Testis (tissue), 3 donors: ENCODE measurements around the gene PLCL2. TPM values are rescaled to one million over a fixed set of nuclear protein-coding genes. Genes with fewer than 3 reads are reported as not detected.

ENCODE experiments used
- DNase-seq: peaks from one replicate; pipeline ENCODE4 v3.0.0-alpha.2; 2019
- H3K27ac ChIP-seq, 2 donors: fragments of 200-600 bp; sonication (generic); one replicate each; pipeline ENCODE4 v1.5.1; 2019
- H3K27me3 ChIP-seq: fragments of 200-600 bp; sonication (generic); one replicate; pipeline ENCODE4 v1.5.1; 2019
- H3K36me3 ChIP-seq: fragments of 200-600 bp; sonication (generic); one replicate; pipeline ENCODE4 v1.5.1; 2017; ENCODE audit warnings: low read depth; ENCODE audit errors: missing control alignments
- H3K4me1 ChIP-seq: fragments of 200-600 bp; sonication (generic); one replicate; pipeline ENCODE4 v1.5.1; 2019
- H3K4me3 ChIP-seq, 2 donors: fragments of 200-600 bp; sonication (generic); one replicate each; pipeline ENCODE4 v1.5.1; 2017 to 2019
- H3K9me3 ChIP-seq: fragments of 200-600 bp; sonication (generic); one replicate; pipeline ENCODE4 v1.5.1; 2017
- POLR2A ChIP-seq: fragments of 450-650 bp; IDR thresholded peaks from one replicate; pipeline ENCODE4 v1.6.1; 2017; ENCODE audit warnings: antibody characterized with exemption, mild to moderate bottlenecking, moderate library complexity
- WGBS, 2 donors: methylation state at CpG; one replicate each; pipeline ENCODE4 v1.1.5; 2018; 5-methylcytosine and 5-hydroxymethylcytosine counted together
- intact Hi-C: fragments of 100-400 bp; cut with DNase I; formaldehyde crosslinking; loops from one replicate; pipeline ENCODE4 v1.15.1; 2023; ENCODE audit warnings: low total_unique reads
- polyA plus RNA-seq: library from polyadenylated mRNA; stranded (reverse); fragments of 350-450 nt; fragmentation: Illumina TruSeq; extraction: RNeasy Lipid Tissue Mini Kit (QIAGEN cat#74804); gene quantifications from one replicate; pipeline ENCODE4 v1.2.3, GENCODE V29; 2014; ENCODE audit warnings: low read depth, low replicate concordance; ENCODE audit not compliant: insufficient read depth
- total RNA-seq, 2 donors: library from RNA; depleted of rRNA; stranded (reverse); fragments of >200 nt; gene quantifications; one replicate each; pipeline ENCODE4 v1.2.3, GENCODE V29; 2016
- TF ChIP-seq, protein P1 (sequence below), 3 experiments: fragments of 450-650 bp in 2 of 3; fragments of 200-600 bp in 1 of 3; sonication (generic) in 1 of 3; IDR thresholded peaks; one replicate each; pipeline ENCODE4 v1.5.1; 2016 to 2019; ENCODE audit warnings: antibody characterized with exemption in 3 of 3, mild to moderate bottlenecking in 2 of 3, moderate library complexity in 1 of 3

Gene PLCL2
- total and polyA plus RNA-seq, 3 donors from 2014 or later: 10.7 to 23.0 (median 15.0) TPM

DNA sequence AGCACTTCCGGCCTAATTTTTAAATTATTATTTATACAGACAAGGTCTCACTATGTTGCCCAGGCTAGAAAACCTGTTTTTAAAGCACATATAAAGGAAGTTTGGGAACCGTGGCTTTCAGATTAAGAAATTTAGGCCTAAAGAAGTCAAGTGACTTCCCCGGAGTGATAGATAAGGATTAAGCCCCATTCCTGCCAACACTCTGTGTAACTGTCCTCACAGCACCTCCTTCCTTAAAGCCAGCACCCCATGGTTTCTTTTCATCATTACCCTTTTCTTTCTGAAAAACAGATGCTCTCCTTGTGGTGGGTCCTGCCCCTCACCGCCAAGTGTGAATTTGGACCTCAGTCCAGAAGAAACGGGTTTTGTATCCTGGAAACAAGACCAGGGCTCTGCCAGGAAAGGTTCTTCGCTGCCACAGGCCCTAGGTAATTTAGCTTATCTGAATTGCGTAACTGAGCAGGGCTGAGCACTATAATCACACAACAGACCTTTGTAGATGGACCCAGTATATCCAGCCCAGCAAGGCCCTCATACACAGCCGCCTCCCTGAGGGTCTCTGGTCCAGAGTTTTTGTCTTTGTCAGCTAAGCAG, 231.3 kb downstream of the PLCL2 start:
- WGBS, 2 donors: 90 to 93% methylated on average over 8 of the region's 8 CpGs
- Histone ChIP-seq H3K36me3 (no peaks in the 10 kb centered on the region), H3K27me3 (no peaks in the 10 kb centered on the region), H3K27ac (no peak overlapping the region), H3K9me3 (no peaks in the 10 kb centered on the region), H3K4me1 (no peaks in the 10 kb centered on the region), H3K4me3 (no peak overlapping the region)
- no peak for DNase-seq
- no peak for TF ChIP-seq POLR2A
- TF ChIP-seq, protein P1, sequence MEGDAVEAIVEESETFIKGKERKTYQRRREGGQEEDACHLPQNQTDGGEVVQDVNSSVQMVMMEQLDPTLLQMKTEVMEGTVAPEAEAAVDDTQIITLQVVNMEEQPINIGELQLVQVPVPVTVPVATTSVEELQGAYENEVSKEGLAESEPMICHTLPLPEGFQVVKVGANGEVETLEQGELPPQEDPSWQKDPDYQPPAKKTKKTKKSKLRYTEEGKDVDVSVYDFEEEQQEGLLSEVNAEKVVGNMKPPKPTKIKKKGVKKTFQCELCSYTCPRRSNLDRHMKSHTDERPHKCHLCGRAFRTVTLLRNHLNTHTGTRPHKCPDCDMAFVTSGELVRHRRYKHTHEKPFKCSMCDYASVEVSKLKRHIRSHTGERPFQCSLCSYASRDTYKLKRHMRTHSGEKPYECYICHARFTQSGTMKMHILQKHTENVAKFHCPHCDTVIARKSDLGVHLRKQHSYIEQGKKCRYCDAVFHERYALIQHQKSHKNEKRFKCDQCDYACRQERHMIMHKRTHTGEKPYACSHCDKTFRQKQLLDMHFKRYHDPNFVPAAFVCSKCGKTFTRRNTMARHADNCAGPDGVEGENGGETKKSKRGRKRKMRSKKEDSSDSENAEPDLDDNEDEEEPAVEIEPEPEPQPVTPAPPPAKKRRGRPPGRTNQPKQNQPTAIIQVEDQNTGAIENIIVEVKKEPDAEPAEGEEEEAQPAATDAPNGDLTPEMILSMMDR (IDR thresholded peaks at IDR 0.05): no peak
- intact Hi-C loops: no loop called here

DNA sequence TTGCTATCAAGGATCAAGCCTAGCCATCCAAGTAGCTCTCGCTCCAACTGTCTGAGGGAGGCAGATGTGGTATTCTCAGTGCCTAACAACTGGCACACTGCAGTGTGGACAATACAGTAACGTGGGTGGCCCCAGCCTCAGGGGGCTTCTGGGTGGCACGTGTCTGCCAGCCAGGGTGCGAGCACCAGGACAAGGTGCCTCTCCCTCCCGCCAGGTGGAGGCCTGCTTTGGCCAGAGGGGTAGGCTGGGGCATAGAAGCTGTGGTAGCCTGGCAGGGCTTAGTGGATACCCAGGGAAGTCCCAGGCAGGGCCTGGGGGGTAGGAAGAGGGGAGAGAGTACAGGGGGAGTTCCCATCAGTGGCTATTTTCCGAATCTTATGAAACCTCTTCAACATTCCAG, 234.0 kb downstream of the PLCL2 start:
- no peak for TF ChIP-seq POLR2A
- TF ChIP-seq, protein P1 (IDR thresholded peaks at IDR 0.05): no peak
- no peaks in the 10 kb centered on the region for H3K27me3 ChIP-seq
- no peak overlapping the region for H3K4me3 ChIP-seq
- H3K27ac ChIP-seq: no peak overlapping the region
- no peaks in the 10 kb centered on the region for H3K36me3 ChIP-seq
- no peak for DNase-seq
- H3K4me1 ChIP-seq: no peaks in the 10 kb centered on the region
- 91 to 97% methylated on average over 5 to 6 of the region's 6 CpGs for WGBS, 2 donors
- intact Hi-C loops: no loop called here
- H3K9me3 ChIP-seq: no peaks in the 10 kb centered on the region

DNA sequence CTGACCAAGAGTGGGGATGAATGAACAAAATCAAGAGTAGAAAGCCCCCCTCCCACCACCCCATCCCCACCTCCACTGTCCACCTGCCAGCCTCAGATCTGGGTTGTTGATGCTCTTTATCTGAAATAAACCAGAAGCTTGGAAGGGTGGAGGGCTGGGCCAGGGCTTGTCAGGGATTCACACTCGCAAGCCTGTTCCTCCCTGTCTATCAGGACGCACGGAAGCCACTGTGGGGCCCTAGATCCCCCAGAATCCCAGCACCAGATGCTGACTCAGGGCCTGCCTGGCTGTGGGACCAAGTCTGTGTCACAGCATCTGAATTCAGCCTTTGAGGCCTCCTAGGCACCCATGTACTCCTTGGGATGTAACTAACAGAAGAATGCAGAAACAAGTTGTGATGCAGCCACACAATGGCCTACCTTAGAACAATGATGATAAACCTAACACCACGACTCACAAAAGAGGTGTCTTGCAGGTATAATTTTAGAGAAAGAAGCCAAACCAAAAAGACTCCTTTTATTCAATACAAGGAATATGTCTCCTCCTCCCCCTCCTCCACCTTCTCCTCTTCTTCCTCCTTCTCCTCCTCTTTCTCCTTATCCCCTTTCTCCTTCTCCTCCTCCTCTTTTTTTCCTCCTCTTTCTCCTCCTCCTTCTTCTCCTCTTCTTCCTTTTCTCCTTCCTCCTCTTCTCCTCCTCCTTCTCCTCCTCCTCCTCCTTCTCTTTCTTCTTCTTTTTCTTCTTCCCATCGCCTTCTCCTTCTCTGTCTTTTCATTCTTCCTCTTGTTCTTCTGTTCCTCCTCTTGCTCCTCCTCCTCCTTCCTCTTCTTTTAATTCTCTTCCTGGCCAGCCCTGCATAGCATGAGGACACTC, 234.7 kb downstream of the PLCL2 start:
- no peak overlapping the region for H3K27ac ChIP-seq
- no peak for DNase-seq
- H3K4me3 ChIP-seq: no peak overlapping the region
- TF ChIP-seq POLR2A: no peak
- TF ChIP-seq, protein P1 (IDR thresholded peaks at IDR 0.05): no peak
- no peaks in the 10 kb centered on the region for H3K9me3 ChIP-seq
- WGBS, 2 donors: 83 to 97% methylated on average over 5 of the region's 5 CpGs
- no peaks in the 10 kb centered on the region for H3K36me3 ChIP-seq
- no peaks in the 10 kb centered on the region for H3K4me1 ChIP-seq
- intact Hi-C loops: no loop called here
- no peaks in the 10 kb centered on the region for H3K27me3 ChIP-seq

DNA sequence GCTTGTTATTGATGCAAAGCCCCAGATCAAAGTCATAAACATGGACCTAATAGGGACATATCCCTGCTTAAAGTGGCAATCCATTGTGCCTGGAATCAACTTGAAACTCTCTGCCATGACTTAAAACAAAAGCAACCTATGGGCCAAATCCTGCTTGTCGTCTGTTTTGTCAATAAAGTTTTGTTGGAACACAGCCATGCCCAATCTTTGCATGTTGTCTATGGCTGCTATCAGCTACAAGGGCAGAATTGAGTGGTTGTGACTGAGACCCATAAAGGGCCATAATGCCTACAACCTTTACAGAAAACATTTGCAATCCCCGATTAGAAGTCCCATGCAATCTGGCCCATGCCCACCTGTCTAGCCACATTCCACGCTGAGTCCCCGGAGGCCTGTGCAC, 235.4 kb downstream of the PLCL2 start:
- Histone ChIP-seq H3K9me3 (no peaks in the 10 kb centered on the region), H3K27me3 (no peaks in the 10 kb centered on the region), H3K4me1 (no peaks in the 10 kb centered on the region), H3K36me3 (no peaks in the 10 kb centered on the region), H3K4me3 (no peak overlapping the region), H3K27ac (no peak overlapping the region)
- 93 to 97% methylated on average over 4 of the region's 4 CpGs for WGBS, 2 donors
- TF ChIP-seq, protein P1 (IDR thresholded peaks at IDR 0.05): no peak
- no peak for TF ChIP-seq POLR2A
- intact Hi-C loops: no loop called here
- DNase-seq: no peak
